GM12878 (cell line): Measurements from ENCODE around the gene NPRL2. TPM values are rescaled to one million over a fixed set of nuclear protein-coding genes. Genes with fewer than 3 reads are reported as not detected.

Experiments
- ATAC-seq: fragments of 200-7000 bp; cut with Tn5 transposase; 3 replicates; pipeline ENCODE4 v1.9.1; 2020; ENCODE audit warnings: mild to moderate bottlenecking, moderate library complexity
- BruUV-seq: library from RNA; stranded (reverse); fragments of 400-500 nt; replicated peaks from 2 replicates; lab custom pipeline; 2021; lab: Mats Ljungman, UMichigan
- CTCF ChIA-PET: fragments of 300-600 bp; sonication (Branson Sonifier 250); formaldehyde crosslinking; extraction: SDS; loops from one replicate; lab custom pipeline; 2021; ENCODE audit warnings: inconsistent platforms; lab: Yijun Ruan, JAX
- POLR2A ChIA-PET: fragments of 350-600 bp; formaldehyde crosslinking; extraction: SDS; loops from one replicate; lab custom pipeline; 2021; ENCODE audit warnings: inconsistent platforms; lab: Charles Lee
- RAD21 ChIA-PET: fragments of 300-600 bp; sonication (Branson Sonifier 250); formaldehyde crosslinking; loops from one replicate; lab custom pipeline; 2023; ENCODE audit warnings: antibody characterized with exemption; ENCODE audit not compliant: unreplicated experiment; lab: Charles Lee
- SMC1A ChIA-PET: fragments of 300-600 bp; sonication (Branson Sonifier 250); formaldehyde crosslinking; loops from one replicate; lab custom pipeline; 2023; ENCODE audit not compliant: unreplicated experiment, uncharacterized antibody; lab: Charles Lee
- DNase-seq: peaks from one replicate; pipeline ENCODE4 v3.0.0-alpha.2; 2011; ENCODE audit warnings: low read depth, low spot score
- FAIRE-seq: peaks from 3 replicates; lab custom pipeline; 2011; peaks lifted over from hg19 to GRCh38; lab: Jason Lieb, UNC
- H2AFZ ChIP-seq: 2 replicates; pipeline ENCODE4 v1.6.0; 2011; ENCODE audit warnings: low read depth, low read length, control low read depth; ENCODE audit not compliant: control insufficient read depth
- H3K27ac ChIP-seq: 2 replicates; pipeline ENCODE4 v1.5.1; 2011; ENCODE audit warnings: control low read depth; ENCODE audit not compliant: control insufficient read depth, insufficient read depth
- H3K27me3 ChIP-seq, 2 experiments: replicated peaks in 1 of 2; 2 replicates each; pipeline versions ENCODE4 v1.6.0 to v1.6.1; 2011; ENCODE audit warnings: low read length in 1 of 2; ENCODE audit not compliant: control insufficient read depth in 2 of 2, insufficient read depth in 2 of 2
- H3K36me3 ChIP-seq, 2 experiments: 2 replicates each; pipeline ENCODE4 v1.5.1; 2011; ENCODE audit warnings: low read length in 1 of 2; ENCODE audit not compliant: control insufficient read depth in 2 of 2, insufficient read depth in 2 of 2
- H3K4me1 ChIP-seq: 2 replicates; pipeline ENCODE4 v1.6.1; 2011; ENCODE audit warnings: mild to moderate bottlenecking, low read length, moderate library complexity, mixed read lengths; ENCODE audit not compliant: control insufficient read depth, insufficient read depth
- H3K4me2 ChIP-seq: 2 replicates; pipeline ENCODE4 v1.6.0; 2011; ENCODE audit warnings: control low read depth; ENCODE audit not compliant: control insufficient read depth, insufficient read depth
- H3K4me3 ChIP-seq: fragments of 200-600 bp; sonication (generic); 2 replicates; pipeline ENCODE4 v1.5.1; 2016
- H3K79me2 ChIP-seq: 2 replicates; pipeline ENCODE4 v1.6.0; 2011; ENCODE audit warnings: low read length; ENCODE audit not compliant: control insufficient read depth, insufficient read depth
- H3K9ac ChIP-seq: 2 replicates; pipeline ENCODE4 v1.8.0; 2011; ENCODE audit warnings: low read length, control low read depth, mixed read lengths; ENCODE audit not compliant: control insufficient read depth, insufficient read depth
- H3K9me3 ChIP-seq: replicated peaks from 3 replicates; pipeline ENCODE4 v1.5.1; 2011; ENCODE audit warnings: mild to moderate bottlenecking, low read length; ENCODE audit not compliant: control insufficient read depth, insufficient read depth
- H4K20me1 ChIP-seq: 2 replicates; pipeline ENCODE4 v1.6.0; 2011; ENCODE audit not compliant: control insufficient read depth, insufficient read depth
- ATF7 ChIP-seq: fragments of 450-650 bp; IDR thresholded peaks from 2 replicates; pipeline ENCODE4 v1.6.1; 2016; ENCODE audit warnings: low read depth, mild to moderate bottlenecking
- CHD4 ChIP-seq: fragments of 200-600 bp; sonication (generic); IDR thresholded peaks from 2 replicates; pipeline ENCODE4 v1.6.1; 2016; ENCODE audit warnings: mild to moderate bottlenecking
- CTCF ChIP-seq, 3 experiments: IDR thresholded peaks in 2 of 3; conservative IDR thresholded peaks in 1 of 3; 2 replicates each; pipeline ENCODE4 v1.5.1; 2011; ENCODE audit warnings: low read depth in 3 of 3, low read length in 3 of 3, mild to moderate bottlenecking in 3 of 3, control low read depth in 2 of 3, moderate library complexity in 2 of 3, inconsistent platforms in 1 of 3, mixed read lengths in 1 of 3; ENCODE audit not compliant: control insufficient read depth in 2 of 3, insufficient read depth in 1 of 3; ENCODE audit errors: extremely low read depth in 1 of 3
- RELA ChIP-seq: fragments of 450-650 bp; IDR thresholded peaks from 2 replicates; pipeline ENCODE4 v1.8.0; 2014; ENCODE audit warnings: borderline replicate concordance; ENCODE audit not compliant: partially characterized antibody
- SUPT20H ChIP-seq: IDR thresholded peaks from 2 replicates; pipeline ENCODE4 v1.6.1; 2011; ENCODE audit warnings: low read depth, mild to moderate bottlenecking, low read length, moderate library complexity, borderline replicate concordance; ENCODE audit not compliant: control insufficient read depth
- ZNF384 ChIP-seq: IDR thresholded peaks from 2 replicates; pipeline ENCODE4 v1.6.1; 2012; ENCODE audit warnings: low read depth, mild to moderate bottlenecking, low read length, improper control_type of control experiment, borderline replicate concordance
- WGBS: methylation state at CpG from one replicate; pipeline ENCODE4 v1.1.6; 2016; ENCODE audit warnings: low lambda C conversion rate; ENCODE audit not compliant: insufficient replicate concordance, insufficient coverage; ENCODE audit errors: missing lambda C conversion rate; 5-methylcytosine and 5-hydroxymethylcytosine counted together
- in situ Hi-C: fragments of 300-500 bp; cut with MboI; formaldehyde crosslinking; loops from 9 replicates; pipeline ENCODE4 v1.14.3; 2018; ENCODE audit warnings: mixed read lengths
- intact Hi-C: fragments of 100-400 bp; cut with micrococcal nuclease; formaldehyde crosslinking; loops from one replicate; pipeline ENCODE4 v1.14.2; 2022; ENCODE audit not compliant: unreplicated experiment
- polyA plus RNA-seq, 11 experiments: library from polyadenylated mRNA; depleted of rRNA in 4 of 11; unstranded in 6 of 11; stranded (reverse) in 5 of 11; fragments of >200 nt; fragmentation: Nextera tagmentation in 4 of 11; fragmentation: Illumina TruSeq in 1 of 11; extraction: Ambion mirVana in 4 of 11; extraction: Trizol in 1 of 11; gene quantifications; 1 replicate in 1 of 11; 2 replicates in 10 of 11; pipeline versions ENCODE4 v1.2.1 to v1.2.3, GENCODE V29; 2011 to 2016; ENCODE audit warnings: inconsistent platforms in 2 of 11, missing spikeins in 2 of 11, low read depth in 1 of 11
- total RNA-seq, 4 experiments: library from RNA; depleted of rRNA in 3 of 4; stranded (reverse); fragments of >200 nt in 3 of 4; fragmentation: Illumina TruSeq in 1 of 4; extraction: Trizol in 1 of 4; gene quantifications; 2 replicates each; pipeline versions ENCODE4 v1.2.1 to v1.2.3, GENCODE V29; 2013 to 2021
- TF ChIP-seq, protein P1 (sequence below): IDR thresholded peaks from 2 replicates; pipeline ENCODE4 v1.6.1; 2012; ENCODE audit warnings: improper control_type of control experiment, low read depth, low read length; ENCODE audit not compliant: insufficient replicate concordance

NPRL2 gene
- total and polyA plus RNA-seq, 10 of the 15 experiments (the other 5 are each of a cell fraction or from before 2014, with no cell fraction given): 17.8 to 54.2 (median 32.9) TPM

DNA sequence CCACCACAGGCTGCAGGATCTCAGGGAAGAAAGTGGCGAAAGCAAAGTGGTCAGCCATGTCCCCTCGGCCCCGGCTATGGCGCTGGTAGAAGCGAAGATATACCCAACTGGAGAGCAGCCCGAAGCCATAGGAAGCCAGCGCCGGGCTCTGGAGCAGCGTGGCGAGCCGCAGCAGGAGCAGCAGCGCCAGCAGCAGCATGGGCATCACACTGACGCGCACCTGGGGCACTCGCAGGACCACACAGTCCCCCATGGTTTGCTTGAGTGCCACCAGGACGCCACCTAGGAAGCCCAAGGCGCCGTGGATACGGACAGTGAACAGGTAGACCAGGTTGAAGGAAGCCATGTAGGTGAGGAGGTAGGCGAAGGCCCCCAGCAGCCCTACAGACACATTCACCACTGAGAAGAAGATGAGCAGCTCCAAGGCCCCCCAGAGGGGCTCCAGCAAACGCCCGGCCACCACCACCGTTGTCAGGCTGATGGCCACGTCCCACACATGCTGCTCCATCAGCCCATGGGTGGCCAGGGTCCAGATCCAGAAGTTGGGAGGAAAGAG, 7.9 kb upstream of the NPRL2 start:
- Histone ChIP-seq H3K4me3 (peak overlapping the region; percentile 78), H3K36me3 (peaks cover 6 to 21% of the 10 kb centered on the region in 2 experiments; a peak in 2 of 4 replicates), H3K9me3 (no peaks in the 10 kb centered on the region), H3K4me2 (peak overlapping the region; percentile 97), H3K27ac (peak overlapping the region; percentile 63), H2AFZ (no peak overlapping the region), H4K20me1 (peaks cover 2% of the 10 kb centered on the region; the same call in 1 of the 2 replicates), H3K9ac (peak overlapping the region; percentile 85), H3K27me3 (no peaks in the 10 kb centered on the region), H3K4me1 (peaks cover 18% of the 10 kb centered on the region), H3K79me2 (peaks cover 33% of the 10 kb centered on the region)
- ChIA-PET SMC1A (no interaction called here), CTCF (interaction anchor here (2.9 kb wide), 1 partner anchor 10 kb away, joined by 22 read pairs; no protein-coding TSS in a partner anchor), POLR2A (interaction anchor here (2.5 kb wide), 1 partner anchor 21 kb away, joined by 8 read pairs; no protein-coding TSS in a partner anchor), RAD21 (no interaction called here)
- in situ Hi-C loops: loop anchor here (10.0 kb wide), 1 partner anchor 1026 kb away; the partner anchor contains the start of gene MANF
- intact Hi-C loops: no loop called here
- no TSS peak for BruUV-seq
- DNase-seq (no peak), ATAC-seq (no peak), FAIRE-seq (no peak)
- TF ChIP-seq CHD4: no peak
- no peak for TF ChIP-seq SUPT20H
- 51% methylated on average over 24 of the region's 24 CpGs for WGBS

DNA sequence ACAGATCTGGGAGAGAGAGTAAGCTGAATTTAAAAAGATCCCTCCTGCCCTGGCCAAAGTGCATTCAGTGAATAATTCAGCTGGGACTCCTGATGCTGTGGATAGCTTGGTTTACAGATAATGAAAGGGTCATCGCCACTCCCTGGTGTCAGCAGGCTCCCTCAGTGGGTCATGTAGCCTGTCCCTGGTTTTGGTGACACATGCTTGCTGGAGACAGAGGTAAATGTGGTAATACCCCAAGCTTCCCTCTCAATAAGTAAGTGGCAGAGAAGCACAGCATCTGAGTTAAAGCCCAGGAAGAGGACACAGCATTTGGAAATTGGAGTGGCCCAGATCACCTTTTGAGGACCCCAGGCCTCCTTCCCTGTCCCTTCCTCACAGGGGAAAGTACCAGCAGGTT, 6.9 kb upstream of the NPRL2 start:
- WGBS: 94% methylated on average over 1 of the region's 1 CpG
- Histone ChIP-seq H2AFZ (no peak overlapping the region), H3K4me3 (peak overlapping the region; percentile 78), H4K20me1 (peaks cover 2% of the 10 kb centered on the region; the same call in 1 of the 2 replicates), H3K27ac (0 out of 2 replicates have a peak overlapping the region, but pooled peaks have one; percentile 9), H3K4me2 (peak overlapping the region; percentile 97), H3K27me3 (no peaks in the 10 kb centered on the region), H3K4me1 (peaks cover 18% of the 10 kb centered on the region), H3K79me2 (peaks cover 33% of the 10 kb centered on the region), H3K36me3 (peaks cover 8 to 26% of the 10 kb centered on the region in 2 experiments; a peak in 2 of 4 replicates), H3K9ac (peak overlapping the region; percentile 85), H3K9me3 (no peaks in the 10 kb centered on the region)
- intact Hi-C loops: no loop called here
- BruUV-seq: no TSS peak
- POLR2A ChIA-PET: interaction anchor here (1.6 to 2.5 kb wide), 2 partner anchors 17 to 20 kb away, joined by 3 to 8 read pairs; partner anchors contain the start of gene RASSF1
- ATAC-seq (no peak), FAIRE-seq (no peak), DNase-seq (no peak)
- SMC1A ChIA-PET: interaction anchor here (1.4 to 1.7 kb wide), 2 partner anchors 10 to 20 kb away, joined by 8 read pairs; no protein-coding TSS in a partner anchor
- in situ Hi-C loops: loop anchor here (10.0 kb wide), 1 partner anchor 1027 kb away; the partner anchor contains the start of gene MANF
- CTCF ChIA-PET: interaction anchor here (1.3 to 2.9 kb wide), 2 partner anchors 9 to 212 kb away, joined by 4 to 22 read pairs; partner anchors contain the start of gene HEMK1
- RAD21 ChIA-PET: interaction anchor here (1.9 kb wide), 1 partner anchor 21 kb away, joined by 6 read pairs; no protein-coding TSS in a partner anchor
- TF ChIP-seq CTCF (IDR thresholded peaks at IDR 0.05 in 2 of 3, conservative IDR thresholded peaks at IDR 0.05 in 1 of 3; ENCODE audit: control insufficient read depth in 2 of 3, extremely low read depth in 1 of 3, insufficient read depth in 1 of 3, low read depth in 3 of 3, low read length in 3 of 3): no peak
- no peak for TF ChIP-seq ZNF384
- no peak for TF ChIP-seq ATF7
- TF ChIP-seq RELA: no peak
- TF ChIP-seq, protein P1, sequence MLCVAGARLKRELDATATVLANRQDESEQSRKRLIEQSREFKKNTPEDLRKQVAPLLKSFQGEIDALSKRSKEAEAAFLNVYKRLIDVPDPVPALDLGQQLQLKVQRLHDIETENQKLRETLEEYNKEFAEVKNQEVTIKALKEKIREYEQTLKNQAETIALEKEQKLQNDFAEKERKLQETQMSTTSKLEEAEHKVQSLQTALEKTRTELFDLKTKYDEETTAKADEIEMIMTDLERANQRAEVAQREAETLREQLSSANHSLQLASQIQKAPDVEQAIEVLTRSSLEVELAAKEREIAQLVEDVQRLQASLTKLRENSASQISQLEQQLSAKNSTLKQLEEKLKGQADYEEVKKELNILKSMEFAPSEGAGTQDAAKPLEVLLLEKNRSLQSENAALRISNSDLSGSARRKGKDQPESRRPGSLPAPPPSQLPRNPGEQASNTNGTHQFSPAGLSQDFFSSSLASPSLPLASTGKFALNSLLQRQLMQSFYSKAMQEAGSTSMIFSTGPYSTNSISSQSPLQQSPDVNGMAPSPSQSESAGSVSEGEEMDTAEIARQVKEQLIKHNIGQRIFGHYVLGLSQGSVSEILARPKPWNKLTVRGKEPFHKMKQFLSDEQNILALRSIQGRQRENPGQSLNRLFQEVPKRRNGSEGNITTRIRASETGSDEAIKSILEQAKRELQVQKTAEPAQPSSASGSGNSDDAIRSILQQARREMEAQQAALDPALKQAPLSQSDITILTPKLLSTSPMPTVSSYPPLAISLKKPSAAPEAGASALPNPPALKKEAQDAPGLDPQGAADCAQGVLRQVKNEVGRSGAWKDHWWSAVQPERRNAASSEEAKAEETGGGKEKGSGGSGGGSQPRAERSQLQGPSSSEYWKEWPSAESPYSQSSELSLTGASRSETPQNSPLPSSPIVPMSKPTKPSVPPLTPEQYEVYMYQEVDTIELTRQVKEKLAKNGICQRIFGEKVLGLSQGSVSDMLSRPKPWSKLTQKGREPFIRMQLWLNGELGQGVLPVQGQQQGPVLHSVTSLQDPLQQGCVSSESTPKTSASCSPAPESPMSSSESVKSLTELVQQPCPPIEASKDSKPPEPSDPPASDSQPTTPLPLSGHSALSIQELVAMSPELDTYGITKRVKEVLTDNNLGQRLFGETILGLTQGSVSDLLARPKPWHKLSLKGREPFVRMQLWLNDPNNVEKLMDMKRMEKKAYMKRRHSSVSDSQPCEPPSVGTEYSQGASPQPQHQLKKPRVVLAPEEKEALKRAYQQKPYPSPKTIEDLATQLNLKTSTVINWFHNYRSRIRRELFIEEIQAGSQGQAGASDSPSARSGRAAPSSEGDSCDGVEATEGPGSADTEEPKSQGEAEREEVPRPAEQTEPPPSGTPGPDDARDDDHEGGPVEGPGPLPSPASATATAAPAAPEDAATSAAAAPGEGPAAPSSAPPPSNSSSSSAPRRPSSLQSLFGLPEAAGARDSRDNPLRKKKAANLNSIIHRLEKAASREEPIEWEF: no peak
